Measurements from ENCODE around the gene TBC1D14.
"Not testable (repeated sequence)": the region's sequence is repeated elsewhere in the genome, so short reads cannot be mapped to it uniquely, and the experiment has no call there.

The TBC1D14 gene

DNA sequence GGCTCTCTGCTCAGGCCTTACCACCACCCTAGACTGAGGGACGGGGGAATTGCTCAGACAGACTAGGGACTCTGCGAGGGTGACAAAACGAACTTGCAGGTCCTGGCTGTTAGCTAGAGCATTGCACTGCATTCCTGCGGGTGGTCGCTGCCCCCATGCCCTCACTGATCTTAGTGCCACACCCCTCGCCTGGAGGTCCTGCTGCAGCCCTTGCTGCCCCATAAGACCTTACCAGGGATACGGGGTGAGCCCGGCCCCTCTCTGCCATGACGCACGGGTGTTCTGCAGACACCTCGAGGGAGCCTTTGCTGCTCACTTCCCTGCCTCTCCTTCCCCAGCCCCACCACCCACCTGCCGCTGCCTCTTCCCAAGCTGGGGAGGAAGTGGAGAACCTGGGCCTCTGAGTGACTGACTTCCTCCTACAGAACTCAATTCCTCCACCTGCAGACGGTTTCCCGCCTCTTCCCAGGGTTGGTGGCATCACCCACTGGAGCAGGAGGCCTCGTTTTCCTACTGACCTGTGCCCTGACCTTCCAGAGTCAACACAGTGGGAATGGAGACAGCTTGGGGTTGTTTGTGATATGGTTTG, 19.8 kb upstream of the TBC1D14 start:
- no peak for DNase-seq

DNA sequence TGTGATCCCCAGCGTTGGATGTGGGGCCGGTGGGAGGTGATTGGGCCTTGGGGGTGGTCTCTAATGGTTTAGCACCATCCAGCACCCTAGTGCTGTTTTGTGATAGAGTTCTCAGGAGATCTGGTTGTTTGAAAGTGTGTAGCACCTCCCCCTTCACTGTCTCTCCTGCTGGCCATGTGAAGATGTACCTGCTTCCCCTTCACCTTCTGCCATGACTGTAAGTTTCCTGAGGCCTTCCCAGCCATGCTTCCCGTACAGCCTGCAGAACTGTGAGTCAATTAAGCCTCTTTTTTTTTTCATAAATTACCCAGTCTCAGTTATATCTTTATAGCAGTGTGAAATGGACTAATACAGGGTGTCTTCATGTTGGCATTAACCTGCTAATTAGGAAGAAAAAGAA, 19.3 kb upstream of the TBC1D14 start:
- no peak for DNase-seq

DNA sequence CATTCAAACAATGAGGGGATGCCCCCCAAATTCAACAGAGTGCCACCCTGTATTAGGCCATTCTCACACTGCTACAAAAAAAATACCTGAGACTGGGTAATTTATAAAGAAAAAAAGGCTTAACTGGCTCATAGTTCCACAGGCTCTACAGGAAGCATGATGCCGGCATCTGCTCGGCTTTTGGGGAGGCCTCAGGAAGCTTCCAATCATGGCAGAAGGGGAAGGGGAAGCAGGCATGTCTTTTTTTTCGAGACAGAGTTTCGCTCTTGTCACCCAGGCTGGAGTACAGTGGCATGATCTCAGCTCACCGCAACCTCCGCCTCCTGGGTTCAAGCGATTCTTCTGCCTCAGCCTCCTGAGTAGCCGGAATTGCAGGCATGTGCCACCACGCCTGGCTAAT, 18.7 kb upstream of the TBC1D14 start:
- DNase-seq: not testable (repeated sequence)

DNA sequence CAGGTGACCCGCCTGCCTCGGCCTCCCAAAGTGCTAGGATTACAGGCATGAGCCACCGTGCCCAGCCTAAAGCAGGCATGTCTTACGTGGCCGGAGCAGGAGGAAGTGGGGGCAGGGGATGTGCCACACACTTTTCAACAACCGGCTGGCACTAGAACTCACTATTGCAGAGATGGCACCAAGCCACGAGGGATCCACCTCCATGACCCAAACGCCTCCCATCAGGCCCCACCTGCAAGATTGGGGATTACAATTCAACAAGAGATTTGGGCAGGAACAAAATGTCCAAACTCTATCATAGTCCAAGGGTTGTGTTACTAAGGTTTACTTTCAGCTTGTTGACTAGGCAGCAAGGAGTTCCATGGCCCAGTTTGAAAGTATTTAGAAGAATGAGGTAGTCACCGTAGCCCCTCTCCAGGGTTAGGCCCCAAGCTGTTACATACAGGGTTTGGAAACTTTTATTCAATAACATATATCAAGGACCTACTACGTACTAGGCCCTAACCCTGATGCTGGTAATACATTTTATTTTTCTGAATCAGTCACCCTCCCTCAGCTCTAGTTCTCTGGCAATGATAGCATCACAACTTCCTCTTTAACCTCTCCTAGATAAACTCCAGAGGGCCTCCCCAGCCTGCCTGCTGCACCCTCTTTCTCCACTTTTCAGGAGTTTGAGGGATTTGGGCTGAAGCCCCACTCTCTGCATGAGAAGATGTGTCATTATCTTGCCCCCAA, 18.0 kb upstream of the TBC1D14 start:
- no peak for DNase-seq

DNA sequence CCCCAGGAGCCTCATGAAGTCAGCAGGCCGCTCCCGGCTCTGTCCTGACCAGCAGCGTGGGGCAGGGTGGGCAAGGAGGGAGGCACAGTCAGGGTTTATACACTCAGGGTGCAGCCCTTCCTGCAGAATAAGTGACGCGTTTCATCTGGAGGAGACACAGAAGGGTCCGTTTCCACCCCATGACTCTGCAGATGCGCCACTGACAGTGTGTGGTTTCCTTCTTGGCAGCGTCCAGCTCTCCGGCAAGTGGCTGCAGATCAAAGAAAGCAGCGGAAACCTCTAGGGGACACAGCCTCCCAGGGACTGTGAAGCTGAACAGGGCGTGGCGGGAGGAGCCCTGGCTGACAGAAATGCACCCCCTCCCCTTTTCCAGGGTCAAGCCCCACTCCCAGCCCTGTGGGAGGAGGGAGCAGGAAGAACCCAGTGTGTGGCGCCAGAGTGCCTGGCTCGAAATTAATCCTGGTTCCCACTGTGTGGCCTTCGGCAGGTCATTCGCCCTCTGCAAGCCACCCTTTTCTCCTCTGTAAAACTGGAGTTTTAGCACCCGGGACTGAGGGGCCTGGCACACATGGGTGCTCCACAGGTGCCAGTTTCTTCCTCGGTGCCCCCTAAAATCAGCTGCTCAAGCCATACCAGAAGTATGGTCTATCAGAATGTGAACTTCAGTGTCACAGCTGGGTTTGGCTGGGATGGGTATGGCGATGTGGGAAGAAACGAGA, 17.3 kb upstream of the TBC1D14 start:
- peak; percentile 64 for DNase-seq

DNA sequence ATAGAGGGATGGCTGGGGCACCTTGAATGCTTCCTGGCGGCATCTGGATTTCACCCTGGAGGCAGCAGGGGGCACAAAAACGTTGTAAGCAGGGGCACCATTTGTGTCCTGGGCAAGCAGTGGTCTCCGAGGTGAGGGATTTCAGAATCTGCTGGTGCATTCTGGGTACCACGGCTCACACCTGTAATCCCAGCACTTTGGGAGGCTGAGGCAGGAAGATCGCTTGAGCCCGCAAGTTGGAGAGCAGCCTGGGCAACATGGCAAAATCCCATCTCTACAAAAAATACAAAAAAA, 16.8 kb upstream of the TBC1D14 start:
- no peak for DNase-seq

- DNase-seq: peak; percentile 62
Observed at GRCh38 chr4:6893449-6894085, 16.1 kb upstream of the TBC1D14 start.

DNA sequence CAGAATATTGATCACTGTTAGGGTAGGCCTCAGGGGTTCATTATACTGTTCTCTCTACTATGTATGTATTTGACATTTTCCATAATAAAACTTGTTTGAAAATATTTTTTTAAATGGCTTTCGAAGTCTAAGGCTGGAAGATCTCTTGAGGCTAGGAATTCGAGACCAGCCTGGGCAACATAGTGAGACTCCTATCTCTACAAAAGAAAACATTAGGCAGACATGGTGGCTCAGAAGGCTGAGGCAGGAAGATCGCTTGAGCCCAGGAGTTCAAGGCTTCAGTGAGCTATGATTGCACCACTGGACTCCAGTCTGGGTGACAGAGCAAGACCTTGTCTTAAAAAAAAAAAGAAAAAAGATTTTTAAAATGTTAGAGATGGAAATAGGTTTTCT, 15.5 kb upstream of the TBC1D14 start:
- DNase-seq: no peak

GRCh38 chr4:6894528-6895498, 14.8 kb upstream of the TBC1D14 start:
- DNase-seq: no peak

- DNase-seq: no peak
Observed at GRCh38 chr4:6896035-6896434, 13.6 kb upstream of the TBC1D14 start.

GRCh38 chr4:6898763-6899162, 10.9 kb upstream of the TBC1D14 start:
- no peak for DNase-seq

DNA sequence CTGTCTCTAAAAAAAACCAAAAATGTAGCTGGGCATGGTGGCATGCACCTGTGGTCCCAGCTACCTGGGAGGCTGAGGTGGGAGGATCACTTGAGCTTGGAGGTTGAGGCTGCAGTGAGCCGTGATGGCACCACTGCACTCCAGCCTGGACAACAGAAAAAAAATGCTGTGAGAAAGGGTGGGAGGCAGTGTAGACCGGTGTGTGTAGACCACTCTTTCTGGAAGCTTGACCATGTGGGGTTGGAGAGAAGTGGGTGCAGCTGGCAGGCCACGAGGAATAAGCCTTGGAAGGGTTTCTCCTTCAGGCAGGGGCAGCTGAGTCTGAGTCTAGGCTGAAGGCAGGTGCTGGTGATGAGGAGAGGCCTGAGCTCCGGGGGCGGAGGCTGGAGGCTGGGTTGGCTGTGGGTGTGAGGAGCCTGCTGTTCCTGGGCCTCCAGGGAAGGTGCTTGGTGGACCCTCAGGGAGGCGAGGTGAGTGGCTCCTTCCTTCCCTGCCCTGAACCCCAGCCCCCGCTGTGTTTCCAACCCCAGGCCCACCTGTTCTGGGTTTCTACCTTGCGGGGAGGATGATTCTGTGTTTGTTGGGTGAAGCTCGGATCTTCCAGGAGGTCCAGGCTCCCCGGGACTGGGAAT, 9.3 kb upstream of the TBC1D14 start:
- DNase-seq: no peak

- DNase-seq: peak; percentile 57
Observed at GRCh38 chr4:6900956-6901355, 8.7 kb upstream of the TBC1D14 start.

DNA sequence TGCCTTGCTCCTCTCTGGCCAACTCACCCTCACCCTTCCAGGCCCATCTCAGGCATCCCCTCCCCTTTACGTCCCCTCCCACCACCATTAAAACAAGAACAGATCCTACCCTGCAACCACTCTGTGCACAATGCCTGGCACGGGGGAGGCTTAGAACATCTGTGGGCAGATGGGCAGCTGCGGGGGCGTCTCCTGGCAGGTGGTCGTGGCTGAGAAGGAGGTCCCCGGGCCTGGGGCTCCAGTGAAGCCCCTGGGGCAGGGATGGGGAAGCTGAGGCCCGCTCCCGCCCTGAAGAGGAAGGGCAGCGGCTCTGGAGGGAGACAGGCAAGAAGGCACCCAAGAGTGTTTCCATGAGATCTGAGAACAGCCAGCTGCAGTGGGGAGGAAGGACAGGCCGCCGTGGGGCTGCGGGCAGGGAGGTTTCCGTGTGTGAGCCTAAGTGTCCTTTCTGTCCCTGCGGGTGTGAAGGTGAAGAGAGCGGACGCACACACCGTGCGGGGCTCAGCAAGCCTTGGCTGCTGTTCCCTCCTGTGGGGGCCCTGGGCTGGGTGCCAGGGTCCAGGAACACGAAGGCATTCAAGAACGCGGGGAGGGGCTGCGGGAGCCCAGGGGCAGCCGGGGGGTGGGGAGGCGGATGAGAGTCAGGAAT, 7.8 kb upstream of the TBC1D14 start:
- peak; percentile 48 for DNase-seq

- no peak for DNase-seq
Observed at GRCh38 chr4:6902318-6903042, 7.1 kb upstream of the TBC1D14 start.

DNA sequence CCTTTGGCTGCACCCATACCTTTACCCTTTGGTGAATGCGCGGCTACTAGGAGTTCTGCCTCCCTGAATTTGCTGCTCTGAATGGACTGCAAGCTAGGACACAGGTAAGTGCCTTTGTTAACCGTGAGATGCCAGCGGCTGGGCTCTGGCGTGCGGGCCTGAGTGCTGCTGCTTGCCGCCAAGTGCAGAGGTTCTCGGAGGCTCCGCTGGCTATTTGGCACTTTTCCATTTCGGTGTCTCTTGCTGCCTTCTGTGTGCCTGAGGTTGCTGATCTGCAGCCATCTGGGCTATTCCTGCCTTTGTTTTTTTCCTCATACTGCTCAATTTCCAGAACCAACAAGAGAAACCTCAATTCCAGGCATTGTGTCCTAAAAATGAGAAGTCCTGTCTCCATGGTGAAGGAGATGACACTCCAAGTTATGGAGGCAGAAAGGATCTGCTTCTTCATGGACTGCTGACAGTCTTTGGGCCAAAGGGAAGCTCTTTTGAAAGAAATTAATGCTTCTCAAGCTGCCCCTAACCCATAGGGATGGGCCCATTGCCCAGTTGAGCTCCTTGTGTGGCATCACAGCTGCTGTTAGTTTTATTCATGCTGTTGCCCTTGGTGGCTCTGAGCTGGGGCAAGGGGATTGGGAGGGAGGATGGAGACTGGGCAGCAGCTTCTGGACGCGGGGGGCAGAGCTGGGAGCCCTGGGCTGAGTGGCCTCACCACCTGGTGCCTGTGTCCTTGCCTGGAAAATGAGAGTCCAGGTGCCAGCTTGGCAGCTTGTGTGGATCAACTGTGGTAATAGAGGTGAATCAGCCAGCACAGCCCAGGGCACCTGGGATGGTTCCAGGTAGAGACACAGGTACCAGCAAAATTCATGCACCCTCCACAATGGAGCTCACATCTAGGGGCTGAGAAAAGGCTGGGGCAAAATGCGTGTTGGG, 3.8 kb upstream of the TBC1D14 start:
- DNase-seq: no peak

GRCh38 chr4:6906486-6906885, 3.1 kb upstream of the TBC1D14 start:
- DNase-seq: not testable (repeated sequence)

DNA sequence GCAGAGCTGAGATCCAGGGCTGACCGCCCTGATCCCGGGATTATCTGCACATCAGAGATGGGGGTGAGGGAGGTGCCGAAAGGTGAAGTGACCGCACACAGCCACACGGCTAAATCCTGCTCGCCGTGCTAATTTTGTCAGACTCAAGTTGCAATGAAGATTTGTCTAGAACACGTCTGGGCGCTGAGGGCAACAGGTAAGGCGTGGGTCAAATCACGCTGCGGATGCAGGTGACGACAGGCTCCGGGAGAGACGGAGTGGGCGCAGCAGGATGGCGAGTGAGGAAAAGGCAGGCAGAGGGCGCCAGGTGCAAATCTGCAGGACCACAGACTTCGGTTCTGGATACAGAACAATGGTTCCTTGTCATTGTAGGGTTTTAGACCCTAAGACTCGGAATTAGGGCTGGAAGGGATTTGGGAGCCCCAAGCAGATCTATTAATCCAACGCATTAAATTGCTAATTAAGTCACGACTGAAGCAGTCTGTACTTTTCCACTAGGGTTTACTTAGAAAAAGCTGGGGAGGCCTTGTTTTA, 1.9 kb upstream of the TBC1D14 start:
- peak; percentile 33 for DNase-seq

Measured in right kidney (tissue), 1 donor.